ENCODE results near the gene HIVEP3.

Gene HIVEP3

GRCh38 chr1:41541592-41541952 lies 377.1 kb downstream of the HIVEP3 start:
- Histone ChIP-seq H3K36me3 (ENCODE audit: control insufficient read depth in 2 of 2, insufficient read depth in 1 of 2, low read length in 2 of 2) (no peaks in the 10 kb centered on the region), H3K4me1 (ENCODE audit: control insufficient read depth, insufficient read depth, low read length) (peaks cover 14% of the 10 kb centered on the region), H3K4me3 (ENCODE audit: low read depth, low read length) (no peak overlapping the region), H3K9me3 (ENCODE audit: control insufficient read depth, insufficient read depth, low read depth, low read length) (no peaks in the 10 kb centered on the region), H3K27ac (ENCODE audit: extremely low read depth, low read depth, low read length) (no peak overlapping the region)
- TF ChIP-seq ZBTB10 (tag by site-specific recombination; IDR thresholded peaks at IDR 0.05) (no peak), ZNF768 (tag by site-specific recombination; IDR thresholded peaks at IDR 0.05) (peak; percentile 88)
- ChIA-PET CTCF (interaction anchor here (2.7 kb wide), 1 partner anchor 28 kb away, joined by 8 read pairs; no protein-coding TSS in a partner anchor), POLR2A (no interaction called here)

- CTCF ChIA-PET = interaction anchor here (0.5 to 2.7 kb wide), 3 partner anchors 24 to 305 kb away, joined by 3 to 8 read pairs (median 4); no protein-coding TSS in a partner anchor
- no peak overlapping the region for H3K4me3 ChIP-seq (ENCODE audit: low read depth, low read length)
- TF ChIP-seq ZNF335 (tag by site-specific recombination; conservative IDR thresholded peaks at IDR 0.05) (no peak), KLF9 (tag by site-specific recombination; IDR thresholded peaks at IDR 0.05; ENCODE audit: low read depth) (0 out of 2 replicates have a peak, but pooled peaks have one; percentile 23), ZNF580 (tag by site-specific recombination; IDR thresholded peaks at IDR 0.05) (0 out of 2 replicates have a peak, but pooled peaks have one; percentile 13), ZNF791 (tag by site-specific recombination; IDR thresholded peaks at IDR 0.05) (no peak), ZFHX2 (tag by site-specific recombination; conservative IDR thresholded peaks at IDR 0.05) (peak; percentile 48), SALL2 (tag by site-specific recombination; IDR thresholded peaks at IDR 0.05; ENCODE audit: borderline replicate concordance) (no peak), EGR2 (tag by site-specific recombination; IDR thresholded peaks at IDR 0.05; ENCODE audit: low read depth) (0 out of 2 replicates have a peak, but pooled peaks have one; percentile 12), ZNF585B (tag by site-specific recombination; IDR thresholded peaks at IDR 0.05) (no peak), KLF1 (tag by site-specific recombination; IDR thresholded peaks at IDR 0.05) (0 out of 2 replicates have a peak, but pooled peaks have one; percentile 28), ZNF394 (tag by site-specific recombination; IDR thresholded peaks at IDR 0.05; ENCODE audit: borderline replicate concordance) (no peak), WT1 (tag by site-specific recombination; IDR thresholded peaks at IDR 0.05) (no peak)
- H3K4me1 ChIP-seq (ENCODE audit: control insufficient read depth, insufficient read depth, low read length) = peaks cover 14% of the 10 kb centered on the region
- POLR2A ChIA-PET = no interaction called here
- H3K36me3 ChIP-seq (ENCODE audit: control insufficient read depth in 2 of 2, insufficient read depth in 1 of 2, low read length in 2 of 2) = no peaks in the 10 kb centered on the region
- H3K27ac ChIP-seq (ENCODE audit: extremely low read depth, low read depth, low read length) = no peak overlapping the region
- H3K9me3 ChIP-seq (ENCODE audit: control insufficient read depth, insufficient read depth, low read depth, low read length) = no peaks in the 10 kb centered on the region
Measured at GRCh38 chr1:41540886-41541591, 377.7 kb downstream of the HIVEP3 start.

GRCh38 chr1:41539999-41540398 lies 378.7 kb downstream of the HIVEP3 start:
- ChIA-PET CTCF (interaction anchor here (0.6 to 2.7 kb wide), 3 partner anchors 23 to 34 kb away, joined by 3 to 8 read pairs (median 4); no protein-coding TSS in a partner anchor), POLR2A (no interaction called here)
- no peaks in the 10 kb centered on the region for H3K9me3 ChIP-seq (ENCODE audit: control insufficient read depth, insufficient read depth, low read depth, low read length)
- H3K4me3 ChIP-seq (ENCODE audit: low read depth, low read length) = no peak overlapping the region
- H3K27ac ChIP-seq (ENCODE audit: extremely low read depth, low read depth, low read length) = no peak overlapping the region
- no peaks in the 10 kb centered on the region for H3K36me3 ChIP-seq (ENCODE audit: control insufficient read depth in 2 of 2, insufficient read depth in 1 of 2, low read length in 2 of 2)
- H3K4me1 ChIP-seq (ENCODE audit: control insufficient read depth, insufficient read depth, low read length) = peaks cover 14% of the 10 kb centered on the region
- TF ChIP-seq ZNF707 (tag by site-specific recombination; IDR thresholded peaks at IDR 0.05) = no peak
- no peak for TF ChIP-seq REST (tag by site-specific recombination; IDR thresholded peaks at IDR 0.05)
- no peak for TF ChIP-seq AEBP2 (tag by site-specific recombination; IDR thresholded peaks at IDR 0.05; ENCODE audit: borderline replicate concordance)
- no peak for TF ChIP-seq ZNF24 (tag by site-specific recombination; IDR thresholded peaks at IDR 0.05)
- TF ChIP-seq ZSCAN5A (tag by site-specific recombination; IDR thresholded peaks at IDR 0.05) = no peak
- no peak for TF ChIP-seq ZFP3 (tag by site-specific recombination; IDR thresholded peaks at IDR 0.05; ENCODE audit: low read depth)
- no peak for TF ChIP-seq ZNF37A (tag by site-specific recombination; IDR thresholded peaks at IDR 0.05)
- TF ChIP-seq ZBTB48 (tag by site-specific recombination; IDR thresholded peaks at IDR 0.05) = no peak
- TF ChIP-seq SETDB1 (IDR thresholded peaks at IDR 0.05; ENCODE audit: insufficient read length, low read length) = no peak

All from HEK293 (cell line).